OCI-LY7 (cell line): ENCODE measurements around the gene SMCHD1. TPM values are rescaled to one million over a fixed set of nuclear protein-coding genes. Genes with fewer than 3 reads are reported as not detected.

ENCODE experiments used
- BruUV-seq: library from RNA; stranded (reverse); fragments of 400-500 nt; replicated peaks from 2 replicates; lab custom pipeline; 2021; lab: Mats Ljungman, UMichigan
- CTCF ChIA-PET: fragments of 300-600 bp; sonication (Branson Sonifier 250); formaldehyde crosslinking; loops from one replicate; lab custom pipeline; 2022; ENCODE audit warnings: antibody characterized with exemption; ENCODE audit not compliant: unreplicated experiment; lab: Charles Lee
- POLR2A ChIA-PET: fragments of 300-600 bp; sonication (Branson Sonifier 250); formaldehyde crosslinking; loops from one replicate; lab custom pipeline; 2022; ENCODE audit warnings: antibody characterized with exemption; lab: Charles Lee
- DNase-seq: peaks from one replicate; pipeline ENCODE4 v3.0.0-alpha.2; 2015; ENCODE audit warnings: low spot score
- H2AFZ ChIP-seq: fragments of 200-600 bp; sonication (generic), shearing (Covaris generic); 2 replicates; pipeline ENCODE4 v1.6.1; 2014; ENCODE audit warnings: mild to moderate bottlenecking, antibody characterized with exemption, low read length, moderate library complexity
- H3K27ac ChIP-seq: fragments of 200-600 bp; sonication (generic); 2 replicates; pipeline ENCODE4 v1.5.1; 2014; ENCODE audit warnings: mixed run types, low read depth, mild to moderate bottlenecking, moderate library complexity, low read length, inconsistent platforms; ENCODE audit not compliant: poor library complexity, severe bottlenecking
- H3K36me3 ChIP-seq: fragments of 200-600 bp; sonication (generic); 2 replicates; pipeline ENCODE4 v1.6.1; 2014; ENCODE audit warnings: mild to moderate bottlenecking, antibody characterized with exemption, low read length, moderate library complexity, mixed read lengths; ENCODE audit not compliant: insufficient read depth
- H3K4me1 ChIP-seq: fragments of 200-600 bp; sonication (generic); 2 replicates; pipeline ENCODE4 v1.5.1; 2014; ENCODE audit warnings: mild to moderate bottlenecking, low read length; ENCODE audit not compliant: insufficient read depth, poor library complexity, severe bottlenecking
- H3K4me2 ChIP-seq: fragments of 200-600 bp; sonication (generic); 2 replicates; pipeline ENCODE4 v1.6.1; 2014; ENCODE audit warnings: mild to moderate bottlenecking, low read length
- H3K4me3 ChIP-seq: fragments of 200-600 bp; sonication (generic); 2 replicates; pipeline ENCODE4 v1.5.1; 2014; ENCODE audit warnings: mild to moderate bottlenecking, low read depth, low read length; ENCODE audit not compliant: poor library complexity, severe bottlenecking
- H3K79me2 ChIP-seq: fragments of 200-600 bp; sonication (generic); 2 replicates; pipeline ENCODE4 v1.6.1; 2016; ENCODE audit warnings: low read depth, mild to moderate bottlenecking, low read length, moderate library complexity, mixed read lengths; ENCODE audit not compliant: insufficient read depth
- H3K9me2 ChIP-seq: fragments of 200-600 bp; sonication (generic); 2 replicates; pipeline ENCODE4 v1.6.1; 2016; ENCODE audit warnings: mild to moderate bottlenecking, low read length, mixed read lengths; ENCODE audit not compliant: insufficient read depth
- H3K9me3 ChIP-seq: fragments of 200-600 bp; sonication (generic); 2 replicates; pipeline ENCODE4 v1.6.1; 2014; ENCODE audit warnings: mild to moderate bottlenecking, mixed run types, low read length, mixed read lengths
- H4K20me1 ChIP-seq: fragments of 200-600 bp; sonication (generic); 2 replicates; pipeline ENCODE4 v1.6.1; 2014; ENCODE audit warnings: mild to moderate bottlenecking, antibody characterized with exemption, low read length, moderate library complexity, mixed read lengths; ENCODE audit not compliant: insufficient read depth
- EZH2phosphoT487 ChIP-seq: fragments of 200-600 bp; sonication (generic); IDR thresholded peaks from 2 replicates; pipeline ENCODE4 v1.6.1; 2018; ENCODE audit warnings: low read depth, borderline replicate concordance, mild to moderate bottlenecking, mixed run types, antibody characterized with exemption, low read length, moderate library complexity, mixed read lengths
- intact Hi-C: fragments of 100-400 bp; cut with micrococcal nuclease; formaldehyde crosslinking; loops from one replicate; pipeline ENCODE4 v1.10.0; 2022; ENCODE audit not compliant: unreplicated experiment
- total RNA-seq, 2 experiments: library from RNA; depleted of rRNA in 1 of 2; stranded (reverse); fragments of >200 nt in 1 of 2; shearing (Covaris generic) in 1 of 2; gene quantifications; 2 replicates each; pipeline ENCODE4 v1.2.3, GENCODE V29; 2014 to 2022
- TF ChIP-seq, protein P1 (sequence below): fragments of 200-600 bp; sonication (generic); conservative IDR thresholded peaks from 2 replicates; pipeline ENCODE4 v1.5.1; 2014; ENCODE audit warnings: mild to moderate bottlenecking, antibody characterized with exemption, low read length, moderate library complexity, mixed read lengths

SMCHD1 gene
- total RNA-seq, 2 experiments from 2014 or later = 114 to 140 TPM

DNA sequence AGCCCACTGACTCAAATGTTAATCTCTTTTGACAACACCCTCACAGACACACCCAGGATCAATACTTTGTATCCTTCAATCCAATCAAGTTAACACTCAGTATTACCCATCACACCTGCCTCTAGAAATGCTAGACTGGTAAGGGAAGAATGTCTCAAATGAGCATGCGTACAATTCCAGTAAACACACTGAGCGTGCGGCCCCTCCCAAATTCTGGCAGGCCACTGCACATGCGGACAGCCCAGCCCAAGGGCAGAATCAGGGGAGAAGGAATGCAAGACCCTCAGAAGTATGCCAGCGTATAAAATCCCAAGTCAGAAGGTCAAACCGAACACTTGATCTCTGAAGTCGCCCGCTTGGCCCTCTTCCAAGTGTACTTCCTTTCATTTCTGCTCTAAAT, 183.7 kb downstream of the SMCHD1 start:
- Histone ChIP-seq H2AFZ (no peak overlapping the region), H3K9me3 (no peaks in the 10 kb centered on the region), H3K36me3 (no peaks in the 10 kb centered on the region), H3K27ac (no peak overlapping the region), H4K20me1 (no peaks in the 10 kb centered on the region), H3K79me2 (no peaks in the 10 kb centered on the region), H3K4me3 (no peak overlapping the region), H3K4me2 (no peak overlapping the region), H3K4me1 (peaks cover 8% of the 10 kb centered on the region), H3K9me2 (no peaks in the 10 kb centered on the region)
- intact Hi-C loops = no loop called here
- CTCF ChIA-PET = no interaction called here
- TF ChIP-seq, protein P1, sequence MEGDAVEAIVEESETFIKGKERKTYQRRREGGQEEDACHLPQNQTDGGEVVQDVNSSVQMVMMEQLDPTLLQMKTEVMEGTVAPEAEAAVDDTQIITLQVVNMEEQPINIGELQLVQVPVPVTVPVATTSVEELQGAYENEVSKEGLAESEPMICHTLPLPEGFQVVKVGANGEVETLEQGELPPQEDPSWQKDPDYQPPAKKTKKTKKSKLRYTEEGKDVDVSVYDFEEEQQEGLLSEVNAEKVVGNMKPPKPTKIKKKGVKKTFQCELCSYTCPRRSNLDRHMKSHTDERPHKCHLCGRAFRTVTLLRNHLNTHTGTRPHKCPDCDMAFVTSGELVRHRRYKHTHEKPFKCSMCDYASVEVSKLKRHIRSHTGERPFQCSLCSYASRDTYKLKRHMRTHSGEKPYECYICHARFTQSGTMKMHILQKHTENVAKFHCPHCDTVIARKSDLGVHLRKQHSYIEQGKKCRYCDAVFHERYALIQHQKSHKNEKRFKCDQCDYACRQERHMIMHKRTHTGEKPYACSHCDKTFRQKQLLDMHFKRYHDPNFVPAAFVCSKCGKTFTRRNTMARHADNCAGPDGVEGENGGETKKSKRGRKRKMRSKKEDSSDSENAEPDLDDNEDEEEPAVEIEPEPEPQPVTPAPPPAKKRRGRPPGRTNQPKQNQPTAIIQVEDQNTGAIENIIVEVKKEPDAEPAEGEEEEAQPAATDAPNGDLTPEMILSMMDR = no peak
- TF ChIP-seq EZH2phosphoT487 = no peak
- no TSS peak for BruUV-seq
- POLR2A ChIA-PET = no interaction called here
- no peak for DNase-seq

- Histone ChIP-seq H2AFZ (no peak overlapping the region), H3K9me2 (no peaks in the 10 kb centered on the region), H3K79me2 (no peaks in the 10 kb centered on the region), H3K4me2 (no peak overlapping the region), H3K4me1 (peaks cover 8% of the 10 kb centered on the region), H3K4me3 (no peak overlapping the region), H4K20me1 (no peaks in the 10 kb centered on the region), H3K9me3 (no peaks in the 10 kb centered on the region), H3K36me3 (no peaks in the 10 kb centered on the region), H3K27ac (no peak overlapping the region)
- CTCF ChIA-PET = no interaction called here
- no peak for TF ChIP-seq EZH2phosphoT487
- TF ChIP-seq, protein P1 = no peak
- BruUV-seq = no TSS peak
- intact Hi-C loops = no loop called here
- no peak for DNase-seq
- POLR2A ChIA-PET = interaction anchor here (1.4 kb wide), 1 partner anchor 15 kb away, joined by 3 read pairs; no protein-coding TSS in a partner anchor
Observed at GRCh38 chr18:2840521-2840920, 185.0 kb downstream of the SMCHD1 start.

DNA sequence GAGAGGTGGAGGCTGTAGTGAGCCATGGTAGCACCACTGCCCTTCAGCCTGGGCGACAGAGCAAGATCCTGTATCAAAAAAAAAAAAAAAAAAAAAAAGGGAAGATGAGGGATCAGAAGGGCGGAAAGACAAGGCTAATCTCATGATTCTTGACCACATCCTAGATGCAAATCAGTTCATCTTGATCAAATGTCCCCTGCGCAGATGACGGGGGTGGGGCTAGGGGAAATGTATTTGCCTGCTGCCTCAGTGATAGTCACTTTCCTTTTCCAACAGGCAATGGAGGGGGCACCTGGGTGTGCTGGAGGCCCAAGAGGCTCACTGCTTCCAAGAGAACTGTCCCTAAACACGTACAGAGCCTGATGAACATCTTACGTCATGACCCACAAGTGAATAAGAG, 187.6 kb downstream of the SMCHD1 start:
- peak overlapping the region; percentile 38 for H3K4me2 ChIP-seq
- ChIA-PET CTCF (interaction anchor here (0.5 kb wide), 1 partner anchor 304 kb away, joined by 3 read pairs; no protein-coding TSS in a partner anchor), POLR2A (no interaction called here)

More for the DNA sequence above, 187.6 kb downstream of the SMCHD1 start:
- no peaks in the 10 kb centered on the region for H3K79me2 ChIP-seq
- H3K9me2 ChIP-seq = no peaks in the 10 kb centered on the region
- peak; percentile 41 for DNase-seq
- H3K4me3 ChIP-seq = no peak overlapping the region
- intact Hi-C loops = no loop called here
- no TSS peak for BruUV-seq
- no peaks in the 10 kb centered on the region for H3K9me3 ChIP-seq
- no peak for TF ChIP-seq EZH2phosphoT487
- TF ChIP-seq, protein P1 = no peak
- H3K27ac ChIP-seq = no peak overlapping the region
- no peaks in the 10 kb centered on the region for H4K20me1 ChIP-seq
- H3K36me3 ChIP-seq = no peaks in the 10 kb centered on the region
- peaks cover 8% of the 10 kb centered on the region for H3K4me1 ChIP-seq
- 0 out of 2 replicates have a peak overlapping the region, but pooled peaks have one; percentile 33 for H2AFZ ChIP-seq
